Liver (tissue), 9 donors: Measurements from ENCODE around the gene CLEC2A. TPM values are rescaled to one million over a fixed set of nuclear protein-coding genes. Genes with fewer than 3 reads are reported as not detected.

ENCODE experiments used
- DNase-seq: peaks from one replicate; pipeline ENCODE4 v3.0.0-alpha.2; 2017; ENCODE audit warnings: low spot score
- H3K27ac ChIP-seq, 2 donors: one replicate each; pipeline ENCODE4 v1.7.0; 2013; ENCODE audit warnings: inconsistent platforms in 2 of 2, low read length in 2 of 2, control low read depth in 1 of 2, low read depth in 1 of 2, mild to moderate bottlenecking in 1 of 2
- H3K27me3 ChIP-seq, 4 donors: one replicate each; pipeline versions ENCODE4 v1.6.1 to v1.7.0; 2013; ENCODE audit warnings: low read length in 3 of 4, inconsistent platforms in 1 of 4, mild to moderate bottlenecking in 1 of 4, moderate library complexity in 1 of 4; ENCODE audit not compliant: control insufficient read depth in 4 of 4, insufficient read depth in 4 of 4
- H3K36me3 ChIP-seq, 4 donors: one replicate each; pipeline versions ENCODE4 v1.6.1 to v1.7.0; 2013; ENCODE audit warnings: low read length in 3 of 4, mild to moderate bottlenecking in 3 of 4, low read depth in 1 of 4, moderate library complexity in 1 of 4; ENCODE audit not compliant: control insufficient read depth in 4 of 4, insufficient read depth in 3 of 4
- H3K4me1 ChIP-seq, 4 donors: one replicate each; pipeline versions ENCODE4 v1.6.1 to v1.7.0; 2013; ENCODE audit warnings: low read length in 3 of 4, mild to moderate bottlenecking in 3 of 4, moderate library complexity in 1 of 4; ENCODE audit not compliant: control insufficient read depth in 4 of 4, insufficient read depth in 4 of 4
- H3K4me3 ChIP-seq, 3 donors: one replicate each; pipeline versions ENCODE4 v1.6.1 to v1.7.0; 2013; ENCODE audit warnings: low read length in 3 of 3, control low read depth in 1 of 3, low read depth in 1 of 3, mild to moderate bottlenecking in 1 of 3
- H3K9ac ChIP-seq, 2 donors: one replicate each; pipeline ENCODE4 v1.7.0; 2013; ENCODE audit warnings: low read length in 2 of 2, mild to moderate bottlenecking in 2 of 2, moderate library complexity in 2 of 2, control low read depth in 1 of 2, low read depth in 1 of 2
- H3K9me3 ChIP-seq, 4 donors: one replicate each; pipeline versions ENCODE4 v1.6.1 to v1.7.0; 2013; ENCODE audit warnings: low read length in 3 of 4; ENCODE audit not compliant: control insufficient read depth in 4 of 4
- EGR1 ChIP-seq, 2 donors: IDR thresholded peaks; 2 replicates each; pipeline ENCODE4 v1.6.1; 2016 to 2018; ENCODE audit warnings: antibody characterized with exemption in 2 of 2, low read depth in 2 of 2
- FOXA1 ChIP-seq: IDR thresholded peaks from 2 replicates; pipeline ENCODE4 v1.6.1; 2016; ENCODE audit warnings: antibody characterized with exemption
- FOXA2 ChIP-seq: IDR thresholded peaks from 2 replicates; pipeline ENCODE4 v1.6.1; 2016; ENCODE audit warnings: antibody characterized with exemption
- GABPA ChIP-seq, 2 donors: IDR thresholded peaks in 1 of 2; conservative IDR thresholded peaks in 1 of 2; 2 replicates each; pipeline ENCODE4 v1.6.1; 2016; ENCODE audit warnings: antibody characterized with exemption in 2 of 2, mild to moderate bottlenecking in 1 of 2, moderate library complexity in 1 of 2
- HNF4A ChIP-seq, 2 donors: conservative IDR thresholded peaks; 2 replicates each; pipeline ENCODE4 v1.6.1; 2016; ENCODE audit warnings: antibody characterized with exemption in 2 of 2, mild to moderate bottlenecking in 2 of 2
- HNF4G ChIP-seq: IDR thresholded peaks from 2 replicates; pipeline ENCODE4 v1.6.1; 2016; ENCODE audit warnings: antibody characterized with exemption
- JUND ChIP-seq, 2 donors: IDR thresholded peaks; 2 replicates each; pipeline ENCODE4 v1.6.1; 2016; ENCODE audit warnings: antibody characterized with exemption in 2 of 2
- NR2F2 ChIP-seq: IDR thresholded peaks from 2 replicates; pipeline ENCODE4 v1.6.1; 2016; ENCODE audit warnings: antibody characterized with exemption
- RAD21 ChIP-seq, 2 donors: IDR thresholded peaks; 2 replicates each; pipeline ENCODE4 v1.6.1; 2016; ENCODE audit warnings: antibody characterized with exemption in 2 of 2, mild to moderate bottlenecking in 2 of 2
- RXRA ChIP-seq, 2 donors: IDR thresholded peaks; 2 replicates each; pipeline ENCODE4 v1.6.1; 2017 to 2018; ENCODE audit warnings: antibody characterized with exemption in 2 of 2, mild to moderate bottlenecking in 1 of 2
- SP1 ChIP-seq: IDR thresholded peaks from 2 replicates; pipeline ENCODE4 v1.6.1; 2018; ENCODE audit warnings: antibody characterized with exemption, mild to moderate bottlenecking
- TAF1 ChIP-seq: conservative IDR thresholded peaks from 2 replicates; pipeline ENCODE4 v1.6.1; 2016; ENCODE audit warnings: antibody characterized with exemption, mild to moderate bottlenecking
- YY1 ChIP-seq: IDR thresholded peaks from 2 replicates; pipeline ENCODE4 v1.6.1; 2016; ENCODE audit warnings: antibody characterized with exemption, mild to moderate bottlenecking
- WGBS: extraction: QIAGEN DNeasy Blood & Tissue Kit; methylation state at CpG from one replicate; pipeline ENCODE4 v1.1.7; 2013; 5-methylcytosine and 5-hydroxymethylcytosine counted together
- polyA plus RNA-seq, 2 donors: library from polyadenylated mRNA; stranded (reverse) in 1 of 2; unstranded in 1 of 2; fragments of 200-250 nt in 1 of 2; fragments of >200 nt in 1 of 2; fragmentation: Nextera tagmentation in 1 of 2; extraction: Ambion mirVana in 1 of 2; gene quantifications; one replicate each; pipeline versions ENCODE4 v1.2.1 to v1.2.3, GENCODE V29; 2013 to 2015
- total RNA-seq, 2 donors: library from RNA; depleted of rRNA; stranded (reverse); fragments of >200 nt; gene quantifications; one replicate each; pipeline ENCODE4 v1.2.3, GENCODE V29; 2014
- TF ChIP-seq, protein P1 (sequence below): fragments of 150-350 bp; IDR thresholded peaks from 2 replicates; pipeline ENCODE4 v1.5.1; 2017; ENCODE audit warnings: improper control_type of control experiment, low read depth, low read length; ENCODE audit not compliant: missing input control
- TF ChIP-seq, protein P2 (sequence below): IDR thresholded peaks from 2 replicates; pipeline ENCODE4 v1.6.1; 2016; ENCODE audit warnings: antibody characterized with exemption
- TF ChIP-seq, protein P3 (sequence below): IDR thresholded peaks from 2 replicates; pipeline ENCODE4 v1.6.1; 2016; ENCODE audit warnings: antibody characterized with exemption, mild to moderate bottlenecking
- TF ChIP-seq, protein P4 (sequence below): IDR thresholded peaks from 2 replicates; pipeline ENCODE4 v1.6.1; 2016; ENCODE audit warnings: antibody characterized with exemption
- TF ChIP-seq, protein P5 (sequence below): IDR thresholded peaks from 2 replicates; pipeline ENCODE4 v1.6.1; 2016; ENCODE audit warnings: antibody characterized with exemption
- donor health status: healthy.
- donor health status: healthy.
- donor health status: healthy.
- donor health status: healthy.
- donor health status: healthy.

The CLEC2A gene
- total and polyA plus RNA-seq, 4 donors = not detected

DNA sequence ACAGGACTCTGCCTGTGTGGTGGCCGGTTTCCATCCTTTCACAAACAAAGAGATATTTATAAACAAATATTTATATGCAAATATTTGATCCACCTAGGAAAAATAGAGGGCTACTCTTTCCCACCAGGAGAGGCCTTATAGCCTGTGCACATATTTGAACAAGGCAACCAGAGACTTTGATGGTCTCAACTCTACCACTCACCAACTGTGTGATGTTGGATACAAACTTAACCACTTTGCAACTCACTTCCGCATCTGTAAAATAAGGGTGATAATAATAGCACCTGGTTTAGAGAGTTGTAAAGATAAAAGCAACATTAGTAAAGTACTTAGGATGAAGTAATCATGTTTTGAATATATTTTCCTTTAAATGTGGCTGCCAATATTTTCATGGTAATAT lies 37.5 kb upstream of the CLEC2A start:
- TF ChIP-seq EGR1 (IDR thresholded peaks at IDR 0.05; ENCODE audit: low read depth in 2 of 2) (no peak), RAD21 (IDR thresholded peaks at IDR 0.05) (no peak), RXRA (IDR thresholded peaks at IDR 0.05) (no peak), NR2F2 (no peak)
- TF ChIP-seq, protein P1, sequence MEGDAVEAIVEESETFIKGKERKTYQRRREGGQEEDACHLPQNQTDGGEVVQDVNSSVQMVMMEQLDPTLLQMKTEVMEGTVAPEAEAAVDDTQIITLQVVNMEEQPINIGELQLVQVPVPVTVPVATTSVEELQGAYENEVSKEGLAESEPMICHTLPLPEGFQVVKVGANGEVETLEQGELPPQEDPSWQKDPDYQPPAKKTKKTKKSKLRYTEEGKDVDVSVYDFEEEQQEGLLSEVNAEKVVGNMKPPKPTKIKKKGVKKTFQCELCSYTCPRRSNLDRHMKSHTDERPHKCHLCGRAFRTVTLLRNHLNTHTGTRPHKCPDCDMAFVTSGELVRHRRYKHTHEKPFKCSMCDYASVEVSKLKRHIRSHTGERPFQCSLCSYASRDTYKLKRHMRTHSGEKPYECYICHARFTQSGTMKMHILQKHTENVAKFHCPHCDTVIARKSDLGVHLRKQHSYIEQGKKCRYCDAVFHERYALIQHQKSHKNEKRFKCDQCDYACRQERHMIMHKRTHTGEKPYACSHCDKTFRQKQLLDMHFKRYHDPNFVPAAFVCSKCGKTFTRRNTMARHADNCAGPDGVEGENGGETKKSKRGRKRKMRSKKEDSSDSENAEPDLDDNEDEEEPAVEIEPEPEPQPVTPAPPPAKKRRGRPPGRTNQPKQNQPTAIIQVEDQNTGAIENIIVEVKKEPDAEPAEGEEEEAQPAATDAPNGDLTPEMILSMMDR = no peak
- TF ChIP-seq, protein P2, sequence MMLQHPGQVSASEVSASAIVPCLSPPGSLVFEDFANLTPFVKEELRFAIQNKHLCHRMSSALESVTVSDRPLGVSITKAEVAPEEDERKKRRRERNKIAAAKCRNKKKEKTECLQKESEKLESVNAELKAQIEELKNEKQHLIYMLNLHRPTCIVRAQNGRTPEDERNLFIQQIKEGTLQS = no peak
- no peaks in the 10 kb centered on the region for H3K4me1 ChIP-seq
- no peak overlapping the region for H3K27ac ChIP-seq
- no peak overlapping the region for H3K9ac ChIP-seq
- H3K27me3 ChIP-seq = peaks cover 0 to 4% (median 0%) of the 10 kb centered on the region in 4 donors
- no peak overlapping the region for H3K4me3 ChIP-seq
- DNase-seq = no peak
- no peaks in the 10 kb centered on the region for H3K9me3 ChIP-seq
- no peaks in the 10 kb centered on the region for H3K36me3 ChIP-seq
- WGBS = 79% methylated on average over 2 of the region's 2 CpGs

DNA sequence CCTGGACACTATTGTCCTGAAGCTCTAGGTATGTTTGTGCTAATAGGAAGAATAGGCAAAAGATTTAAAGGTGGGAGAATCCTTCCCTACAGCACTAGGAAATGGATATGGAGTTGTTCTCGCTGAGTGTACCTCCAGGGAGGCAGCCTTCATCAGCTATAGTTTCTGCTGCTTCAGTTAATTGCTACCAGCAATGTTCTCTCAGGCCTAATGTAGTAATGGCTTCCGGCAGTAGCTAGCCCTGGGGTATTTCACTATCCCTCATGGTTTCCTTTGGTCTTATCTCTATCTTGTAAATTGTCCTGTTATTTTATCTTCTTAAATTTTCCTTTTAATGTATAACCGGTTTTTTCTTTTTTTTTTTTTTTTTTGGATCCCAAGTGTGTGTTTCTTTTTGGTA lies 29.7 kb upstream of the CLEC2A start:
- Histone ChIP-seq H3K9me3 (no peaks in the 10 kb centered on the region), H3K9ac (no peak overlapping the region), H3K27me3 (no peaks in the 10 kb centered on the region), H3K27ac (no peak overlapping the region), H3K4me1 (no peaks in the 10 kb centered on the region), H3K4me3 (no peak overlapping the region), H3K36me3 (no peaks in the 10 kb centered on the region)
- WGBS = 82% methylated on average over 3 of the region's 3 CpGs
- DNase-seq = no peak
- TF ChIP-seq FOXA1 (no peak), YY1 (no peak), HNF4G (no peak), SP1 (no peak), HNF4A (conservative IDR thresholded peaks at IDR 0.05) (no peak), FOXA2 (no peak), RAD21 (IDR thresholded peaks at IDR 0.05) (no peak), GABPA (IDR thresholded peaks at IDR 0.05 in 1 of 2, conservative IDR thresholded peaks at IDR 0.05 in 1 of 2) (no peak), JUND (IDR thresholded peaks at IDR 0.05) (no peak), TAF1 (no peak), RXRA (IDR thresholded peaks at IDR 0.05) (no peak), NR2F2 (no peak), EGR1 (IDR thresholded peaks at IDR 0.05; ENCODE audit: low read depth in 2 of 2) (no peak)
- TF ChIP-seq, protein P1 = no peak
- TF ChIP-seq, protein P3, sequence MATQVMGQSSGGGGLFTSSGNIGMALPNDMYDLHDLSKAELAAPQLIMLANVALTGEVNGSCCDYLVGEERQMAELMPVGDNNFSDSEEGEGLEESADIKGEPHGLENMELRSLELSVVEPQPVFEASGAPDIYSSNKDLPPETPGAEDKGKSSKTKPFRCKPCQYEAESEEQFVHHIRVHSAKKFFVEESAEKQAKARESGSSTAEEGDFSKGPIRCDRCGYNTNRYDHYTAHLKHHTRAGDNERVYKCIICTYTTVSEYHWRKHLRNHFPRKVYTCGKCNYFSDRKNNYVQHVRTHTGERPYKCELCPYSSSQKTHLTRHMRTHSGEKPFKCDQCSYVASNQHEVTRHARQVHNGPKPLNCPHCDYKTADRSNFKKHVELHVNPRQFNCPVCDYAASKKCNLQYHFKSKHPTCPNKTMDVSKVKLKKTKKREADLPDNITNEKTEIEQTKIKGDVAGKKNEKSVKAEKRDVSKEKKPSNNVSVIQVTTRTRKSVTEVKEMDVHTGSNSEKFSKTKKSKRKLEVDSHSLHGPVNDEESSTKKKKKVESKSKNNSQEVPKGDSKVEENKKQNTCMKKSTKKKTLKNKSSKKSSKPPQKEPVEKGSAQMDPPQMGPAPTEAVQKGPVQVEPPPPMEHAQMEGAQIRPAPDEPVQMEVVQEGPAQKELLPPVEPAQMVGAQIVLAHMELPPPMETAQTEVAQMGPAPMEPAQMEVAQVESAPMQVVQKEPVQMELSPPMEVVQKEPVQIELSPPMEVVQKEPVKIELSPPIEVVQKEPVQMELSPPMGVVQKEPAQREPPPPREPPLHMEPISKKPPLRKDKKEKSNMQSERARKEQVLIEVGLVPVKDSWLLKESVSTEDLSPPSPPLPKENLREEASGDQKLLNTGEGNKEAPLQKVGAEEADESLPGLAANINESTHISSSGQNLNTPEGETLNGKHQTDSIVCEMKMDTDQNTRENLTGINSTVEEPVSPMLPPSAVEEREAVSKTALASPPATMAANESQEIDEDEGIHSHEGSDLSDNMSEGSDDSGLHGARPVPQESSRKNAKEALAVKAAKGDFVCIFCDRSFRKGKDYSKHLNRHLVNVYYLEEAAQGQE = no peak
- TF ChIP-seq, protein P2 = no peak
- TF ChIP-seq, protein P4, sequence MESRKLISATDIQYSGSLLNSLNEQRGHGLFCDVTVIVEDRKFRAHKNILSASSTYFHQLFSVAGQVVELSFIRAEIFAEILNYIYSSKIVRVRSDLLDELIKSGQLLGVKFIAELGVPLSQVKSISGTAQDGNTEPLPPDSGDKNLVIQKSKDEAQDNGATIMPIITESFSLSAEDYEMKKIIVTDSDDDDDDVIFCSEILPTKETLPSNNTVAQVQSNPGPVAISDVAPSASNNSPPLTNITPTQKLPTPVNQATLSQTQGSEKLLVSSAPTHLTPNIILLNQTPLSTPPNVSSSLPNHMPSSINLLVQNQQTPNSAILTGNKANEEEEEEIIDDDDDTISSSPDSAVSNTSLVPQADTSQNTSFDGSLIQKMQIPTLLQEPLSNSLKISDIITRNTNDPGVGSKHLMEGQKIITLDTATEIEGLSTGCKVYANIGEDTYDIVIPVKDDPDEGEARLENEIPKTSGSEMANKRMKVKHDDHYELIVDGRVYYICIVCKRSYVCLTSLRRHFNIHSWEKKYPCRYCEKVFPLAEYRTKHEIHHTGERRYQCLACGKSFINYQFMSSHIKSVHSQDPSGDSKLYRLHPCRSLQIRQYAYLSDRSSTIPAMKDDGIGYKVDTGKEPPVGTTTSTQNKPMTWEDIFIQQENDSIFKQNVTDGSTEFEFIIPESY = no peak
- TF ChIP-seq, protein P5, sequence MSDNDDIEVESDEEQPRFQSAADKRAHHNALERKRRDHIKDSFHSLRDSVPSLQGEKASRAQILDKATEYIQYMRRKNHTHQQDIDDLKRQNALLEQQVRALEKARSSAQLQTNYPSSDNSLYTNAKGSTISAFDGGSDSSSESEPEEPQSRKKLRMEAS = no peak
